SK-N-MC (cell line): ENCODE measurements around the gene KIAA0825.
"Not testable (repeated sequence)": the region's sequence is repeated elsewhere in the genome, so short reads cannot be mapped to it uniquely, and the experiment has no call there.

Experiments used
- DNase-seq: peaks from one replicate; pipeline ENCODE4 v3.0.0-alpha.2; 2011; ENCODE audit warnings: low read depth, low spot score
- H3K27ac ChIP-seq: fragments of 200-600 bp; sonication (generic); 2 replicates; pipeline ENCODE4 v1.5.1; 2016; ENCODE audit warnings: mixed run types
- H3K36me3 ChIP-seq: fragments of 200-600 bp; sonication (generic); 2 replicates; pipeline ENCODE4 v1.6.1; 2017; ENCODE audit warnings: antibody characterized with exemption, low read length, mixed read lengths; ENCODE audit not compliant: insufficient read depth
- H3K4me3 ChIP-seq: fragments of 200-600 bp; sonication (generic); 2 replicates; pipeline ENCODE4 v1.5.1; 2016
- H3K9ac ChIP-seq: fragments of 200-600 bp; sonication (generic); 2 replicates; pipeline ENCODE4 v1.8.0; 2017; ENCODE audit warnings: mixed run types, mixed read lengths; ENCODE audit not compliant: insufficient read length
- H3K9me3 ChIP-seq: fragments of 200-600 bp; sonication (generic); 2 replicates; pipeline ENCODE4 v1.6.1; 2017; ENCODE audit warnings: low read depth, mild to moderate bottlenecking, antibody characterized with exemption, low read length, moderate library complexity, mixed read lengths
- EZH2 ChIP-seq: fragments of 200-600 bp; sonication (generic); IDR thresholded peaks from one replicate; pipeline ENCODE4 v1.6.1; 2017; ENCODE audit warnings: antibody characterized with exemption
- FOXP2 ChIP-seq: optimal IDR thresholded peaks from 2 replicates; pipeline ENCODE3; 2011; ENCODE audit warnings: mild to moderate bottlenecking, moderate library complexity; ENCODE audit not compliant: insufficient read depth; ENCODE audit errors: extremely low read length, control extremely low read depth
- POLR2AphosphoS5 ChIP-seq: IDR thresholded peaks from 2 replicates; pipeline ENCODE4 v1.6.1; 2012; ENCODE audit warnings: mild to moderate bottlenecking, low read depth, low read length, borderline replicate concordance

The KIAA0825 gene

DNA sequence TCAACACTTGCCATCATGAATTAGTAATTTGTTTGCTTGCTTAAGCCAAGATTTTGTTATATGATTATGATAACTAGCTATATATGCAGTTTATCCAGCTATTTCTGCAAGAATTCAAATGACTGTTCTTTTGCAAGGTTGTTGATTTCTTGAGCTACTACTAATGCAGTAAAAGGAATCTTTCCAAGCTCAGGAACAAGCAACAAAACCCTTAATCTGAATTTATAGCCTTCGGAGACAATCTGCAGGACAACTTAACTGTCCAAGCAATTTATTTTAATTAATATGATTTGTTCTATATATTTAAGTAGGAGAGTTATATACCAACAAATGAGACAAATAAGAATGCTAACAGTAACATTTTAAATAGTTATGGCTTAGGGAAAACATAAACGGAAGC lies 450.3 kb downstream of the KIAA0825 start:
- Histone ChIP-seq H3K27ac (no peak overlapping the region), H3K36me3 (no peaks in the 10 kb centered on the region)

DNA sequence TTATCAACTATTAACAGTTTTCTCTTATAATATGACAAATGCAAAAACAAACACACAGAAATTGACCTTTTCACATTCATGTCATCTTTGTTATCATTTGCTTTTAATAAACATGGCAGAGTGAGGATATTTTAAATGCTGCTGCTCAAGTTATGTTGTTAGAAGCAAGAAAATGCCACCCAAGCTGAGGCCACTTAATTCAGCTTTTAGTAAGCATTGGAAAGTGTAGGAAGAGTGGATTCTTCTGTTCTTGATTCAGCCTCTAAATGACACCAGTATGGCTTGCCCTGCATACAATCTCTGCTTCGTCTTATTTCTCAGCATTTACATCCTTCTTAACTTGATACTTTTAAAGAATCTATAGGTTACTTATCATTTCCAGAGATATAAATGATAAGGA lies 456.6 kb downstream of the KIAA0825 start:
- DNase-seq, result no peak
- no peaks in the 10 kb centered on the region for H3K9me3 ChIP-seq
- no peak for TF ChIP-seq POLR2AphosphoS5
- no peak for TF ChIP-seq EZH2
- TF ChIP-seq FOXP2, result no peak
- H3K36me3 ChIP-seq, result no peaks in the 10 kb centered on the region
- H3K27ac ChIP-seq, result no peak overlapping the region
- H3K4me3 ChIP-seq, result no peak overlapping the region
- no peak overlapping the region for H3K9ac ChIP-seq

More for the DNA sequence above, 450.3 kb downstream of the KIAA0825 start:
- H3K4me3 ChIP-seq, result no peak overlapping the region
- H3K9me3 ChIP-seq, result no peaks in the 10 kb centered on the region
- DNase-seq, result no peak
- TF ChIP-seq EZH2 (no peak), POLR2AphosphoS5 (no peak), FOXP2 (no peak)
- no peak overlapping the region for H3K9ac ChIP-seq

DNA sequence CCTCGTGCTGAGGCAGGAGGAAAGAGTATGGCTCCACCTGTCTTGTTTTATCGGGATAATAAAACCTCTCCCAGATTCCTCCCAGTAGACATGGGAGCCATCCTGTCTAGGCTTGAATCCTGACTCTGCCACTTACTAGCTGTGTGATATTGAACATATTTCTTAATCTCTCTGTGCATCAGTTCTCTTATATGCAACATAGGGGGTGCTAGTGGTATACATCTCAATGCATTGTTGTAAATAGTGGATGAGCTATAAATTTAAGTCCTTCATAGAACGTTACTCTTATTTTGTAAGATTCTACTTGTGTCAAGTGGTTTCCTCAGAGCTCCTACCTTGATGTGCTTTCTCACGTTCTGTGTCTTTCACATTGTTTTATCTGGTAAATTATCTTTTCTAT lies 459.3 kb downstream of the KIAA0825 start:
- Histone ChIP-seq H3K27ac (no peak overlapping the region), H3K36me3 (no peaks in the 10 kb centered on the region), H3K9me3 (no peaks in the 10 kb centered on the region), H3K9ac (no peak overlapping the region), H3K4me3 (no peak overlapping the region)
- TF ChIP-seq POLR2AphosphoS5 (no peak), EZH2 (no peak), FOXP2 (no peak)
- DNase-seq, result no peak

- no peaks in the 10 kb centered on the region for H3K9me3 ChIP-seq
- H3K27ac ChIP-seq, result no peak overlapping the region
- no peaks in the 10 kb centered on the region for H3K36me3 ChIP-seq
- no peak overlapping the region for H3K4me3 ChIP-seq
- TF ChIP-seq POLR2AphosphoS5 (no peak), EZH2 (no peak), FOXP2 (no peak)
- DNase-seq, result no peak
- H3K9ac ChIP-seq, result no peak overlapping the region
Measured at GRCh38 chr5:94157704-94158539, 460.5 kb downstream of the KIAA0825 start.

GRCh38 chr5:94154672-94155071 lies 463.7 kb downstream of the KIAA0825 start:
- H3K27ac ChIP-seq, result no peak overlapping the region
- TF ChIP-seq EZH2, result no peak
- no peak overlapping the region for H3K9ac ChIP-seq
- H3K36me3 ChIP-seq, result no peaks in the 10 kb centered on the region
- H3K9me3 ChIP-seq, result no peaks in the 10 kb centered on the region
- no peak for DNase-seq
- H3K4me3 ChIP-seq, result no peak overlapping the region

DNA sequence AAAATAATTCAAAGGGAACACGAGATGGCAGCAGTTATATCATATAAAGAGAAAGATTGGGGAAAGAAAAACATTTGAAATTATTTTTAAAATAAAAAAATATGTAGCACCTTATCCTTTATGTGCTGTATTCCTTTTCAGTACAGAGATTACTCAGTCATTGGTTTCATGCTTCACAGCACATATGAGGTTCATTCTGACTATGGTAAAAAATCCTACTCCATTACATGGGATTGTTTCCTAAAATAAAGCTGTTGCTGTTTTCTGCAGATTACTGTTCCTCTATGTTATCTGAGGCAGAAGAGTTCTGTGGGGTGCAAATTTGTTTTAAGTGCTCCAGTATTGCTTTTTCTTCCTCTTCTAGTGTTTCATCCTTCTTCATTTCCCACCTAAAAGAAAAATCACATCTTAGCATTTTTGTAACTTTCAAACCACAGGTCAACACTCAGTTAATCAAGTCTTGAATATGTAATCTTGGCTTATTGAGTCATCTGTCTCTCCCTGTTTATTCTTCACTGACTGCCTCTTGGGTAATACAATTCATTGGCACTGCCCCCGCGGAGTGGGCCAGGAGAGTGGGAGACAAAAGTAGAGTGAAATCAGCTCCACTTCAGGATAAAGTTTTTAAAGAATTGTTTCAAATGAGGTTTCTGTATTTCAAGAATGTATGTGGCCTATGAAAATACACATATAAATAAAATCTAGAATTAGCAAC lies 464.5 kb downstream of the KIAA0825 start:
- Histone ChIP-seq H3K9me3 (no peaks in the 10 kb centered on the region), H3K36me3 (no peaks in the 10 kb centered on the region), H3K9ac (no peak overlapping the region), H3K4me3 (no peak overlapping the region), H3K27ac (no peak overlapping the region)
- no peak for DNase-seq
- no peak for TF ChIP-seq FOXP2
- no peak for TF ChIP-seq POLR2AphosphoS5
- no peak for TF ChIP-seq EZH2

DNA sequence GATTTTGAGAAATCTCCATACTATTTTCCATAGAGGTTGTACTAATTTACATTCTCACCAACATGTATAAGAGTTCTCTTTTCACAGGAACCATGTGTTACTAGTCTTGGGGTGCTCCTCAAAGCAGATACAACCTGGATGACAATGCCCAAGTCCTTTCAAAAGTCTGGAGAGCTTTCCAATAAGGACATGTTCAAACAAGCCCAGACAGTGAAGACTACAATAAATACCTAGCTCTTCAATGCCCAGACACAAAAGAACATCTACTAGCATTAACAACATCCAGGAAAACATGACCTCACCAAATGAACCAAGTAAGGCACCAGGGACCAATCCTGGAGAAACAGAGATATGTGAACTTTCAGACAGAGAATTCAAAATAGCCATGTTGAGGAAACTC lies 474.8 kb downstream of the KIAA0825 start:
- not testable (repeated sequence) for DNase-seq, H3K36me3 ChIP-seq, H3K9ac ChIP-seq, H3K27ac ChIP-seq, H3K4me3 ChIP-seq, H3K9me3 ChIP-seq

- TF ChIP-seq POLR2AphosphoS5, result no peak
- no peak for DNase-seq
- no peaks in the 10 kb centered on the region for H3K36me3 ChIP-seq
Measured at GRCh38 chr5:94140300-94140699, 478.1 kb downstream of the KIAA0825 start.

GRCh38 chr5:94130077-94130476 lies 488.3 kb downstream of the KIAA0825 start:
- H3K36me3 ChIP-seq, result no peaks in the 10 kb centered on the region
- DNase-seq, result no peak
- TF ChIP-seq POLR2AphosphoS5 (no peak), FOXP2 (no peak), EZH2 (no peak)

More at GRCh38 chr5:94140300-94140699, 478.1 kb downstream of the KIAA0825 start:
- no peaks in the 10 kb centered on the region for H3K9me3 ChIP-seq
- H3K9ac ChIP-seq, result no peak overlapping the region
- H3K27ac ChIP-seq, result no peak overlapping the region
- no peak overlapping the region for H3K4me3 ChIP-seq

More at GRCh38 chr5:94130077-94130476, 488.3 kb downstream of the KIAA0825 start:
- Histone ChIP-seq H3K27ac (no peak overlapping the region), H3K9ac (no peak overlapping the region), H3K9me3 (no peaks in the 10 kb centered on the region), H3K4me3 (no peak overlapping the region)
